Brain pericyte (primary cell): ENCODE data around the gene CLDN22.
"Not testable (repeated sequence)": the region's sequence is repeated elsewhere in the genome, so short reads cannot be mapped to it uniquely, and the experiment has no call there.

Experiments
- DNase-seq: peaks from one replicate; pipeline ENCODE4 v3.0.0-alpha.2; 2012; ENCODE audit warnings: low read depth, low spot score

Gene CLDN22

DNA sequence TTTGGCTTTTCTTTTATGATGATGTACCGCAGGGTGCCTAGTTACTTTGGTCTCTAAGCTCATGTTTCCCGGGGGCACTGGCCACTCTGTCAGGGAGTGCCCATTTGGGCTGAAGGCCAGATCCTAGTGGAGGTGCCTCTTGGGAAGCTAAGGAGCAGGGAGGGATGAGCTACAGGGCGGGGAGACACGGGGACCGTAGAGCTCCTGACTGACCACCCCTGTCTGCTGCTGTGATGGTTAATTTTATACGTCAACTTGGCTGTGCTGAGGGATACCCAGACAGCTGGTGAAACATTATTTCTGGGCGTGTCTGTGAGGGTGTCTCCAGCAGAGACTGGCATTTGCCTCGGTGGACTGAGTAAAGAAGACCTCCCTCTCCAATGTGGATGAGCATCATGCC is 27.1 kb upstream of the CLDN22 start:
- no peak for DNase-seq

- no peak for DNase-seq
Measured at GRCh38 chr4:183345261-183345660, 25.2 kb upstream of the CLDN22 start.

GRCh38 chr4:183344523-183345255 is 24.6 kb upstream of the CLDN22 start:
- no peak for DNase-seq

DNA sequence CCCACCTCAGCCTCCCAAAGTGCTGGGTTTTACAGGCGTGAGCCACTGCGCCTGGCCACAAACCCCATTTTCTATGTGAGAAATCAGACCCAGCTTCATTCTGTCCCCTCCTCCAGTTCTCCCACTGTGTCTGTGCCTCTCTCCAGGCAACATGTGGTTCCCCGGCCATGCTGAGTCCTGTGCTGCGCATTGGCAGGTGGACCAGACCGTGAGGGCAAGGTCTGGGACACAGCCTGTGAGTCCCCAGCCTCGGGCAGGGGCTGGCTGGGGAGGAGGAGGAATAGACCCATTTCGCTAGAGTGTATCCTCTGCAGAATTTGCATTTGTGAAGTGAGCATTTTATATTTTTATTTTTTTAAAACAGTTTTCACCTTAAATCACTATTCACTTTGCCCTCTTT is 23.7 kb upstream of the CLDN22 start:
- no peak for DNase-seq

DNA sequence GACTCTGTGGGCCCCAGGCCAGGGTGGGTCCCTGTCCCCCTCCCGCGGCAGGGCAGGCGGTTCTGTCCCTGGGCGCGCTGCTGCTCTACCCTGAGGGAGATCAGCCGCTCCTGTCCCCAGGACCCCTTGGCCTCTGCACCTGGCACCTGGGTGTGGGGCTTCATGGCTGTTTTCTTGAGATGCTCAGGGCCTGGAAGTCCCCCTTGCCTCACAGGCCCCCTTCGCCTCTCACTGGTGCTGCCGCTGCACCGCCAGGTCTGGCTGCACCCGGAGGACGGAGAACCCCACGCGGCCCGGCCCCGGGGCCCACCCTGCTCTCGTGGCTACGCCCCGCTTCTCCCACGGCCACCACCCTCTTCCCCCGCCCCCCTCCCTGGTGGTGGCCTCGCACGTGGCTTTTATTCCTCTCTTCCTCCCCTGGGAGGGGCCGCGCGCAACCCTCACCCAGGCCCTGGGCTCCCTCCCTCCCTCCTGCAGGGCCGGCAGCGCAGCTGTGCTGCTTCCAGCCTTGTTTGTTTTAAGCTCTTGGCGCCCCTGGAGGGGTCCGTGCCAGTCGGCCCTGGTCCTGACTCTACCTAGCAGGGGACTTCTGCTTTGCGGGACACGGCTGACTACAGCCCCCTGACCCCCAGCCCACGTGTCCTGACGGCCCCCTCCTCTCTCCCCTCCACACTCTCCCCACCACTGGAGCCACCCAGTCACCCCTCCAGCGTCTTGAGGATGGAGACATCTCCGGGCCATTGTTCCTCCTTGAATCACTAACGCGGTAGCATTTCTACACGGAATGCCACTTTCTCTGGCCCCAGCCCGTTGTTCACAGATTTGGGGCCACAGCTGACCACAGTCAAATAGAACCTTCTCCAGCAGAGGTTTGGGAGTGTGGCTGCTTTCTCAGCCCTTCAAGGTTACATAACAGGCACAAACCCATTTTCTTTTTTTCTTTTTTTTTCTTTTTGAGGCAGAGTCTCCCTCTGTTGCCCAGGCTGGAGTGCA is 22.8 kb upstream of the CLDN22 start:
- DNase-seq = no peak

- DNase-seq = peak; percentile 37
Measured at GRCh38 chr4:183337833-183338232, 17.8 kb upstream of the CLDN22 start.

DNA sequence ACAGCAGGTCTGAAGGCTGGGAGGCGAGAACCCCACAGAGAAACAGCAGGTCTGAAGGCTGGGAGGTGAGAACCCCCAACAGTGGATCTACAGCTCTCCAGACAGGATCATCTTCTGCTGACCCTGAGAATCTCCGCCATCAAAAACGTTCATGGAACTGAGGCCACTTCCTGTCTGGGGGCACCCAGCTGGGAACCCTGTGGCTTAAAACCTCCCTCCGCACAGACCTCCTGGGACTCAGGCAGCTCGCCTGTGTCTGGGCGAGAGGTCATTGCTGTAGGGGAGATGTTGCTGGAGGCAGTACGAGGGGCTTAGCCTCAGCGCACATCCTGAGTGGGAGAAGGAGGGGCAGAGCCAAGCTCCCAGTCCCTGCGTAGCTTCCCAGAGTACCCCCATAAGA is 17.3 kb upstream of the CLDN22 start:
- DNase-seq = peak; percentile 37

DNA sequence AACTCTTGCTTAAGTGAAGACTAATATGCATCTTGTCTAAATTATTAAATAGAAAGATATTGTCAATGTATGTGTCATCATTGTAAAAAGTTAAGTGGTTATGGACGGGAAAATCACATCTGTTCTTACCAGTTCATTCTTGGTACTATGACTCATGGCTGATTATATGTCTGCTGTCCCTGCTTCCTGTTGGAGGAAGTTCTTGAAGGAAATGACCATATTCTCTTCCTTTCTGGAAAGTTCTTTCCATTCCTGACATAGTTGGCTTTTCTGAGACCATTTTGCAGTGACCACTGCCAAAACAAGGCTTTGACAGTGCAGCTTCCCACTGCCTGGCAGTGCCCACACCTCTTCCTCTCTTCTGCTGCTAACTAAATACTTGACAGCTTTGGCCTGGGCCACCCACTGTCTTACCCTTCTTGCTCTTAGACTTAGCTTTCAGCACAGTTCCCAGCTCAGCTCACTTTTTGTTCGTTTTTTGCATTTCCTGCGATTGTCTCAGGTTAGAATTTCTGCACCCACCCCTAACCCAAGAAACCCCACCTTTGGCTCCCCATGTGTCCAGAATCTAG is 15.4 kb upstream of the CLDN22 start:
- DNase-seq = peak; percentile 26

DNA sequence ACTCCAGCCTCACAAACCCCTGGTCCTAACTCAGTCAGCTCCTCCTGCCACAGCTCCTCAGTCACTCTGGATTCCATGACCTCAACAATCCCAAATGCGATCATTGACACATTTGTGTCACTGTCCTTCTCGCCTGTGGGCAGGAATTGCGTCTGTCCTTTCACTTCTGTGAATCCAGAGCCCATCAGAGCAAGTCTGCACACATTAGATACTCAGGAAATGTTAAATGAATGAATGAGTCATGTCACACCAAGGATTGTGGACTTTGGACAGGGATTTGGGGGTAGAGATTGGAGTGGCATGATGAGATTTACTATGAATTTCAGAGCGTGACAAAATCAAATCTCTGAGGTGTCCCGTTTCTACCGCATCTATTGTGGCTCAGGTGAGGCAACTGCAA is 13.9 kb upstream of the CLDN22 start:
- DNase-seq = no peak

DNA sequence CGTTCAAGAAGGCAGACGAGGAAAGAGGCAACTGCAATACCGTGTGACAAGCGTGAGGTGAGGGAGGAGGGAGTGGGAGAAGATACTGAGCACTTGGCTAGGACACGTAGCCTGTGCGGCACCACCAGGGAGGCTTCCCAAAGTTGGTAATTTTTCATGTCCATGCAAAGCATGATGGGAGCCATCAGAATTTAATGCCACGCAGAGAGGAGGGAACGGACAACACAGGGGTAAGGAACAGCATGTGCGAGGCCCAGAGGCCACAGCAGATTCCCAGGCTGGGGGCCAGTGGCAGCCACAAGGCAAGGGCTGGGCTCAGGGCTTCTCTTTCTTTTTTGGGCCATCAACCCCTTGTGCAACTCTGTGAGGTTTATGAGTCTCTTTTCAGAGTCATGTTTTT is 13.1 kb upstream of the CLDN22 start:
- DNase-seq = no peak

DNA sequence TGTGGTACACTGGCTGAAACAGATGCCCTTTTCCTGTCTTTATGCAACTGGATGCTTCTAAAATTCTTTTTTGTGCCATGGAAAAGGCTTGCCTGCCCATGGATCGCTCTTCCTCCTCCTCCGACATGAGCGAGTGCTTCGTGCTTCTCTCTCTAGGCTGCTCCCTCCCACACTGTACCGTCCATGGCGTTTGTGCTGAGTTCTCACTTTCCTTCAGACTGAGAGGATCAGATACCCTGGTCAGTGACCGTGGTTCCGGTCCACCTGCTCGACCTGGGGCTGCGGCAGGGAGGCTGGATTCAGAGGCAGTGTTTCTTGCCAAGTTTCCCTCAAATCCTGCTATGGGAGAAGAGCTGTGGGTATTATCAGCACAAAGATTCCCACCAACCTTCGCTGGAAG is 12.4 kb upstream of the CLDN22 start:
- no peak for DNase-seq

- no peak for DNase-seq
Measured at GRCh38 chr4:183330841-183331240, 10.8 kb upstream of the CLDN22 start.

- DNase-seq = no peak
Measured at GRCh38 chr4:183329954-183330742, 10.1 kb upstream of the CLDN22 start.

- no peak for DNase-seq
Measured at GRCh38 chr4:183329244-183329643, 9.2 kb upstream of the CLDN22 start.

DNA sequence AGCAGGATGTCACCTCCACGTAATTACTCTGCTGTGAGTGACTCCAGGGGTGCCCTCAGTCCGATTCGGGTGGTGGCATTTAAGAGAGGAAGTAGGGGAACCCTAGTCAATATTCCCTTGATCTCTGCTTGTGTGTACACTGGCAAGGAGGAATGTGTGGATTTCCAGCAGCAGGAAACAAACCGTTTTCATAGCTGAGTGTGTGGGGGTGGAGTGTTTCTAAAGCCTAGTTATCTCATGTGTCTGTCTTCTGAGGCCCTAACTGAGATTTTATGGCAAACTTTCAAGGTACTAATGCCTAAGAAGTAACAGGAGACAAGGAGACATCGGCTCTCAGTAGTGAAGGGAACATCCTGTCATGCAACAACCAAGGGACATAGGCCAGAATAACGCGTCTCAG is 8.8 kb upstream of the CLDN22 start:
- no peak for DNase-seq

- DNase-seq = no peak
Measured at GRCh38 chr4:183327827-183328226, 7.8 kb upstream of the CLDN22 start.

DNA sequence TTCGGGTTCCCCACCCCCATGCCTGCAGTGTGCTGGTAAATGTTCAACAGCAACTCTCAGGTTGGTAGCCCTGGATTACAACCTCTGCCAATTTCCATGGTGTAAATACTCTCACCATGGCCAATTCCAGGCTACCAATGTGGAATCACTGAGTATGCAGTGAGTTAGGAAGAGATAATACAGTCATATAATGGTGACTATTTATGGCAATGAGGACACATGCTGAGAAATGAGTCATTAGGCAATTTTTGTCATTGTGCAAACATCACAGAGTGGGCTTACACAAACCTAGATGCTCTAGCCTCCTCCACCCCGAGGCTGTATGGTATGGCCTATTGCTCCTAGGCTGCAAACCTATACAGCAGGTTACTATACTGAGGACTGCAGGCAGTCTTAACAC is 6.8 kb upstream of the CLDN22 start:
- DNase-seq = no peak

- DNase-seq = not testable (repeated sequence)
Measured at GRCh38 chr4:183326387-183326786, 6.3 kb upstream of the CLDN22 start.

GRCh38 chr4:183324619-183325018 is 4.5 kb upstream of the CLDN22 start:
- DNase-seq = no peak

DNA sequence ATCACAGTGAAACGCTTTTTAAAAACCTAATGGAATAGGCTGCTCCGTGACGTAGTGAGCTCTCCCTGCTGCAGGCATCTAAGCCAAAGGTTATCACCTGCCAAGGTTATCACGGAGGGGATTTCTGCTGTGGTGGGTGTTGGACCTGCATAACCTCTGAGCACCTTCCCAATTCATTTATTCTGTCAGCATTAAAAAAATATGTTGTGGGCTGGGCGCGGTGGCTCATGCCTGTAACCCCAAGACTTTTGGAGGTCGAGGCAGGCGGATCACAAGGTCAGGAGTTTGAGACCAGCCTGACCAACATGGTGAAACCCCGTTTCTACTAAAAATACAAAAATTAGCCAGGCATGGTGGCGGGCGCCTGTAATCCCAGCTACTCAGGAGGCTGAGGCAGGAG is 4.0 kb upstream of the CLDN22 start:
- DNase-seq = not testable (repeated sequence)

DNA sequence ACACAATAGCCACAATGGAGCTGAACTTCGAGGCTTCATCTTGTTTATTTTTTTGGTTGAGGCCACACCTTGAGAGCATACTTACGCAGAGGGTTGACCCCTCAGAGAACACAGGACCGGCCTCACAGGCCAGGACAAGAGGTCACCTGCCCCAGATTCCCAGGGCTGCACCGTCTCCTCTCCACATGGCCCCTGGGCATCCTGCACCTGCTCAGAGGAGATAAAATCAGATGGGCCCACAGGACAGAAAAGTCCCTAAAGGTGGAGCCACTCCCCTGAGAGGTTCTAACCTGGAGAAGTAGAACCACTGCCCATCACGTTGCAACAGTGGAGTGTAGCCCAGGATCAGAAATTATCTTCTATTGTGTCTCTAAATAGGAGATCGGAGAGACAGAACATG is 3.2 kb upstream of the CLDN22 start:
- DNase-seq = no peak

DNA sequence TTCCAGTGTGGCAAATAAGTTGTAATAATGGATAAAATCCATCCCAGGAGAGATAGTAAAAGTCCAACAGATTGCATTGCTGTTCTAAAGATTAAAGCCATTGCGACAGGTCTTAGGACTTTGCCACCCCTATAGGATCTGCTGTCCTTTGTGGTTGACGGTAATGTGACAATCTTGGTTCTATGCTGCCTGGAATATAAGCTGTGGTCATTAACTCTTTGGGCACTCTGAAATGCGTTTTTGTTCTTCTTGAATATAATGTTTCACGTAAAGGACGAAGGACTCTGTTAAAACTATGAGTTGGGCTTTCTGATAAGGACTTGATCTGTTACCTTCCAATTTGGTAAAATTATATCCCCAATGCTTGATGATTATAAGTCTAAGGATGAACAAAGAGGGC is 2.2 kb upstream of the CLDN22 start, which contains the start of gene CLDN24:
CLDN24 (minus strand) TSS at position 101 of the 400 bp plus-strand sequence; CDS start at position 101, 0 bp downstream.
- no peak for DNase-seq
